AG09309 (cell line): ENCODE data around the gene IFITM2.

Experiments
- DNase-seq: peaks from one replicate; pipeline ENCODE4 v3.0.0-alpha.2; 2010; ENCODE audit warnings: low read depth
- H3K4me3 ChIP-seq: 2 replicates; pipeline ENCODE4 v1.5.1; 2011; ENCODE audit warnings: mild to moderate bottlenecking, low read depth, low read length, moderate library complexity; ENCODE audit not compliant: control insufficient read depth
- CTCF ChIP-seq: IDR thresholded peaks from 2 replicates; pipeline ENCODE4 v1.5.1; 2011; ENCODE audit warnings: mild to moderate bottlenecking, low read depth, low read length, inconsistent platforms; ENCODE audit not compliant: insufficient read depth, control insufficient read depth; ENCODE audit errors: missing control alignments

Gene IFITM2

GRCh38 chr11:291281-292210, 16.1 kb upstream of the IFITM2 start:
- DNase-seq: no peak
- no peak for TF ChIP-seq CTCF
- no peak overlapping the region for H3K4me3 ChIP-seq

GRCh38 chr11:292211-293121, 15.2 kb upstream of the IFITM2 start:
- no peak for DNase-seq
- no peak overlapping the region for H3K4me3 ChIP-seq
- TF ChIP-seq CTCF: no peak

- H3K4me3 ChIP-seq: no peak overlapping the region
- no peak for DNase-seq
- no peak for TF ChIP-seq CTCF
Measured at GRCh38 chr11:293271-293851, 14.3 kb upstream of the IFITM2 start.

- H3K4me3 ChIP-seq: no peak overlapping the region
- no peak for TF ChIP-seq CTCF
- no peak for DNase-seq
Measured at GRCh38 chr11:293852-294661, 13.6 kb upstream of the IFITM2 start.

GRCh38 chr11:294780-295179, 12.8 kb upstream of the IFITM2 start:
- TF ChIP-seq CTCF: no peak
- no peak overlapping the region for H3K4me3 ChIP-seq
- DNase-seq: no peak
